Stimulated activated CD8-positive, alpha-beta memory T cell treated with anti-CD3 and anti-CD28 coated beads, Interleukin-15, amount 100 ng/mL, for 1 hour (primary cell): ENCODE measurements around the gene ARID1B.

Source experiments
- DNase-seq: peaks from one replicate; pipeline ENCODE4 v3.0.0-alpha.2; 2020; ENCODE audit warnings: low read depth

The ARID1B gene

DNA sequence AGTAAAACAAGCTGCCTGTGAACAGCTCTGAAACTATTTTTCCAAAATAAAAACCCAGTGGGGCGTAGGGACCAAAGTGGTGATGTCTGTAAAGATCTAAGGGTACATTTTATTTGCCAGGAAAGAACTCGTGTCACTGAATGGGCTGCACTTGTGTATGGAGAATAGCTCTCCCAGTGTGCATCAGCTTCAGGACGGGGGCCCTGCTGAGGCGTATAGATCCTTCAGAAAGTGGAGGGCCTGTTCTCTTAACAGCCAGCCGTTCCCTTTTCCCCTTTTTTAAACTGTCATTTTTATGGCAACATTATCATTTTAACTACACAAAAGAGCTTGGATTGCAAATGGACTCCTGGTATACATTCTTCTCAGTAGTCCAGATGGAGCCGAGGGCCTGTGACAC is 408.8 kb downstream of the ARID1B start:
- DNase-seq = no peak

- DNase-seq = no peak
These were observed 409.6 kb downstream of the ARID1B start for GRCh38 chr6:157186785-157187181.

DNA sequence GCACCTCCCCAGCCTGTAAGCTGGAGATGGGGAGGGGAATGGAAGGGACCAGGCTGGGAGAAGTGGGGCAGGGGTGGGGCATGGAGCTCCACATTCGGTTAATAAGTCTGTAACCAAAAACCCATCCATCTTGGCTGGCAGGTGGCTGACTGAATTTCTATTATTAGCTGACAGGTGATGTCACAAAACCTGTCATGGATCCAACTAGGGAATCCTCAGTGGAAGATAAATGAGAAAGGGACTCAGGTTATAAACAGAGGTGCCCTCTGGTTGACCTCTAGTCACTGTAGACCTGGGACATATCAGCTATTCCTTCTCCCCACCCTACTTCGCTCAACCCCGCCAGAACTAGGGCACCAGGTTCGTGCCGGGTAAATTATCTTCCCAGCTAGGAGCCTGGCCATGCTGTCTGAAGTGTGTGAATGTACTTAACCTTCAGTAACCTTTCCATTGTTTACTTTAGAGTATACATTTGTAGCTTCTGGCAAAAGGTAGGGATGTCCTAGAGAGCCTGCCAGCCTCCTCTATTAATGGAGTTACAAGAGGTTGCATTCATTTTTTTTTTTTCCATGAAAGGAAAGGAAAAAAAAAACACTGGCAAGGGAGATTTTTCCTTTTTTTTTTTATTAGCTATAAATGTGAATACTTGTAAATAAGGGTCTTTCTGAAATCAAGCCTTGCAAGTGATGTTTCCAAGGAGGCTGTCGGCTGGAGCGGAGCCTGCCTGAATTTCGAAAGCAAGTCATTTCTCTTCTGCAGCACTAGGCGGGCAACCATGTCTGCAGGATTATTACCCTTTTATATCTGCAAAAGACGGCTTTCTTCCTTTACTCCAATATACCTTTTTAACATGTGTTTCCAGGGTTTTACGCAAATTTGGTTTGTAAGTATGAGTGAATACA is 410.3 kb downstream of the ARID1B start:
- no peak for DNase-seq

- no peak for DNase-seq
These were observed 411.0 kb downstream of the ARID1B start for GRCh38 chr6:157188213-157188612.

DNA sequence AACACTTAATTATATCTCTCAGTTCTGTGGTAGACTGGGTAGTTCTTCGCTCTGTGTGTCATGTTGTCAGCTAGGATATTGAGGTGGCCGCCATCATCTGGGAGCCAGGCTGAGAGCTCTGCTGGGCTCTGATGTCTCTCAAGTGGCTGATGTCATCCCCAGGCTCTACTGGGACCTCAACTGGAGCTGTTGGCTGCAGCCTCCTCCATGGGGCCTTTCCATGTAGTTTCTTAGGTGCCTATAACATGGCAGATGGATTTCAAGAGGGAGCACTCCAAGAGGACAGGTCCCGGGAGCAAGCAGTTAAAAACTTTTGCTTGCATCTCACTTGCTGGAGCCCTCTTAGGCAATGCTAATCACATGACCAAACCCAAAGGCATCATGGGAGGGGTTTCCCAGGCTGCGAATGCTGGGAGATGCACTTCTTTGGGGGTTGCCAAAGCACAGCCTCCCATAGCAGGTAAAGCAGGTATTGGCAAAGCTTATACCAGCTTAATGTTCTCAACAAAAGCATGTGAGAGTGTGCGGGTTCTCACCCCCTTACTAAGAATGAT is 416.3 kb downstream of the ARID1B start:
- no peak for DNase-seq

- no peak for DNase-seq
These were observed 416.9 kb downstream of the ARID1B start for GRCh38 chr6:157194110-157194509.

DNA sequence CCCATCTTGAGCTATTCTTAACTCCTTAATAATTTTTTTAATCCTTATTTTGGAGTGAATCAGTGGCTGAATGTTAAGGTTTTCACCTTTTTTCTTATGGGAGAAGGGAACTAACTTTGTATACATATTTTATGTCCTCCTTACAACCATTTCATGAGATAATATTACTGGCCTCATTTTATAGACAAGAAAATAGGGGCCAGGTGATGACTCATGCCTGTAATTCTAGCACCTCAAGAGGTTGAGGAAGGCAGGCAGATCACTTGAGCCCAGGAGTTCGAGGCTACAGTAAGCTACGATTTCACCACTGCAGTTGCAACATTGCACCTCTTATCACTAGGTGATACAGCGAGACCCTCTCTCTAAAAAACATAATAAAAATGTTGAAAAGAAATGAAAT is 417.5 kb downstream of the ARID1B start:
- no peak for DNase-seq

GRCh38 chr6:157196391-157196790 is 419.2 kb downstream of the ARID1B start:
- DNase-seq = no peak

- DNase-seq = no peak
These were observed 421.5 kb downstream of the ARID1B start for GRCh38 chr6:157198425-157199279.

GRCh38 chr6:157200117-157200516 is 422.9 kb downstream of the ARID1B start:
- DNase-seq = no peak

- no peak for DNase-seq
These were observed 423.4 kb downstream of the ARID1B start for GRCh38 chr6:157200611-157201010.

DNA sequence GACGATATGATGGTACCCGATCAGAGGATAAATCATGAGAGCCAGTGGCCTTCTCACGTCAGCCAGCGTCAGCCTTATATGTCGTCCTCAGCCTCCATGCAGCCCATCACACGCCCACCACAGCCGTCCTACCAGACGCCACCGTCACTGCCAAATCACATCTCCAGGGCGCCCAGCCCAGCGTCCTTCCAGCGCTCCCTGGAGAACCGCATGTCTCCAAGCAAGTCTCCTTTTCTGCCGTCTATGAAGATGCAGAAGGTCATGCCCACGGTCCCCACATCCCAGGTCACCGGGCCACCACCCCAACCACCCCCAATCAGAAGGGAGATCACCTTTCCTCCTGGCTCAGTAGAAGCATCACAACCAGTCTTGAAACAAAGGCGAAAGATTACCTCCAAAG is 423.9 kb downstream of the ARID1B start:
- no peak for DNase-seq

DNA sequence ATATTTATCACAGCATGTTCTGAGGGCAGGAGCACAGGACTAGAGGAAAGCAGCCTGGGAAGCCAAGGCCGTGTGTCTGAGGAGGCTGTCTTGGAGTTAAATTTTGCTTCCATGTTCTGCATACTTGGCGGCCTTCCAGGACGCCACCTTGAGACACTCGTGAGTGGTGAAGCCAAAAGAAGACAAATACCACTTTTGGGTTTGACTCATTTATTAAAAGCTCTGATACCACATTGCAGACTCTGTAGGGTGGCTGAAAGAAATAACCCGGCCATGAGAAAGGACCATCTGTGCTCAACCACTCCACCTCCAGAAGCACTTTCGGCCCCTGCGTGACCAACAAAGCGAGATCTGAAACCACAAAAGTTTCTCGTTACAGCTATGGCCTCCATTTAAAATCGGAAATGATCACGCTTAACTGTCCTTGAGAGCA is 426.1 kb downstream of the ARID1B start:
- no peak for DNase-seq

- no peak for DNase-seq
These were observed 426.6 kb downstream of the ARID1B start for GRCh38 chr6:157203764-157204163.

GRCh38 chr6:157205473-157206358 is 428.5 kb downstream of the ARID1B start:
- no peak for DNase-seq

- DNase-seq = no peak
These were observed 429.2 kb downstream of the ARID1B start for GRCh38 chr6:157206359-157206815.

DNA sequence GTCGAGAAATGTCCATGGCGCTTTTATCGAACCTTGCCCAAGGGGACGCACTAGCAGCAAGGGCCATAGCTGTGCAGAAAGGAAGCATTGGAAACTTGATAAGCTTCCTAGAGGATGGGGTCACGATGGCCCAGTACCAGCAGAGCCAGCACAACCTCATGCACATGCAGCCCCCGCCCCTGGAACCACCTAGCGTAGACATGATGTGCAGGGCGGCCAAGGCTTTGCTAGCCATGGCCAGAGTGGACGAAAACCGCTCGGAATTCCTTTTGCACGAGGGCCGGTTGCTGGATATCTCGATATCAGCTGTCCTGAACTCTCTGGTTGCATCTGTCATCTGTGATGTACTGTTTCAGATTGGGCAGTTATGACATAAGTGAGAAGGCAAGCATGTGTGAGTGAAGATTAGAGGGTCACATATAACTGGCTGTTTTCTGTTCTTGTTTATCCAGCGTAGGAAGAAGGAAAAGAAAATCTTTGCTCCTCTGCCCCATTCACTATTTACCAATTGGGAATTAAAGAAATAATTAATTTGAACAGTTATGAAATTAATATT is 430.4 kb downstream of the ARID1B start:
- no peak for DNase-seq

DNA sequence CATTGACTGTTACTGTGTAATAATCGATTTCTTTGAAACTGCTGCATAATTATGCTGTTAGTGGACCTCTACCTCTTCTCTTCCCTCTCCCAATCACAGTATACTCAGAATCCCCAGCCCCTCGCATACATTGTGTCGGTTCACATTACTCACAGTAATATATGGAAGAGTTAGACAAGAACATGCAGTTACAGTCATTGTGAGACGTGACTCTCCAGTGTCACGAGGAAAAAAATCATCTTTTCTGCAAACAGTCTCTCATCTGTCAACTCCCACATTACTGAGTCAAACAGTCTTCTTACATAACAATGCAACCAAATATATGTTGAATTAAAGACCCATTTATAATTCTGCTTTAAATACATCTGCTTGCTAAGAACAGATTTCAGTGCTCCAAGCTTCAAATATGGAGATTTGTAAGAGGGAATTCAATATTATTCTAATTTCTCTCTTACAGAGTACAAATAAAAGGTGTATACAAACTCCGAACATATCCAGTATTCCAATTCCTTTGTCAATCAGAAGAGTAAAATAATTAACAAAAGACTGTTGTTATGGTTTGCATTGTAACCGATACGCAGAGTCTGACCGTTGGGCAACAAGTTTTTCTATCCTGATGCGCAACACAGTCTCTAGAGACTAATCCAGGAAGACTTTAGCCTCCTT is 432.8 kb downstream of the ARID1B start:
- no peak for DNase-seq

DNA sequence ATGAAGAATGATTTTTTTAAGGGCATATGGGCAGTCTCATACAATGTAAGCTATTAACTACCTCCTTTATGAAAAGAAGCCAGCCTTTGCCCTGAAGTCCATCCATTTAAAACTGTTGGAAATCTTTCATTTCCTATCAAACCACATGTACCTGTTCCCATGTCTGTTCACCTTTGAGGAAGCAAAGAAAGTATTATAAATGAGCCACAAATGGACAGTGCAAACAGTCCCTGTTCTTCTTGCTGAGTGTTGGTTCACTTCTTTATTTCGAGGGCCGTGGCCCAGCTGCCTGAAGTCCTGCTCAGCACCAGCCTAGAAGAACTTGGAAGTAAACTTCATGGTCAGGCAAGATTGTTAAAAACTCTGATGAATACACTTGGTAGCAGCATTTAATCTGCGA is 433.8 kb downstream of the ARID1B start:
- DNase-seq = no peak

DNA sequence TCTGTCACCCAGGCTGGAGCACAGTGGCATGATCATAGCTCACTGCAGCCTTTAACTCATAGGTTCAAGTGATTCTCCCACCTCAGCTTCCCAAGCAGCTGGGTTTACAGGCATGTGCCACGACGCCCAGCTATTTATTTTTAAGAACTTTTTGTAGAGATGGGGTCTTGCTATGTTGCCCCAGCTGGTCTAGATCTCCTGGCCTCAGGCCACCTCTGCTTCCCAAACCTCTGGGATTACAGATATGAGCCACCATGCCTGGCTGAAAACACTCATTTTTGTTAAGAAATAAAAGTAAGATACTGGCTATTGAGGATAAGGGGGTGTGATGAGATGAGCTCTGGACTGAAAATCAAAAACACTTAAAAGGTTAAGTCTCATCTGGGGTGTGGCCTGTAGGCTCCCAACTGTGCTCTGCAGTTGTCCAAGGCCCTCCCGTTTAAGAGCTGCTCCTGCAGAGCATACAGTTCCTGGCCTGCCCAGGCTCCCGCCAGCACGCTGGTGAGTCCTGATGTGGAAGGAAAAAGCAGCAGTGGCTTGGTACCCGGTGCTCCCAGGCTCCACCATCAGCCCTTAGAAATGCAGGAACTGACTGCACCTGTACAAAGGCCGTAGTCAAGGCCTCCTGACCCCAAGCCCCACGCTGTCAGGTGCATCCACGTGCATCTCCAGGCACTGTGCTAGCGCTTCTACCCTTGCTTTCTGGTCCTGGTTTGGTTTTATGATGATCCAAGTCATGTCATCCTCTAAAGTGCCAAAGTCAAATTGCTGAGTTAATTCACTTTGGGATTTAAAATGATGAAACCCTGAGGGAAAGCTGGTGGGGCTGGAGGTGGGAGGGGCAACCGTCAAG is 434.7 kb downstream of the ARID1B start:
- no peak for DNase-seq
